HepG2 (cell line): ENCODE measurements around the gene DDX6. TPM values are rescaled to one million over a fixed set of nuclear protein-coding genes. Genes with fewer than 3 reads are reported as not detected.
A peak's percentile ranks its signal among the peaks of the same experiment; 100 is the strongest.
"Not testable (repeated sequence)": the region's sequence is repeated elsewhere in the genome, so short reads cannot be mapped to it uniquely, and the experiment has no call there.

Source experiments
- ATAC-seq: fragments of 200-7000 bp; cut with Tn5 transposase; 3 replicates; pipeline ENCODE4 v1.9.1; 2020; ENCODE audit warnings: mild to moderate bottlenecking, moderate library complexity
- BruUV-seq: library from RNA; stranded (reverse); fragments of 400-500 nt; replicated peaks from 2 replicates; lab custom pipeline; 2021; lab: Mats Ljungman, UMichigan
- CTCF ChIA-PET: fragments of 300-600 bp; formaldehyde crosslinking; extraction: SDS; loops from one replicate; lab custom pipeline; 2021; ENCODE audit warnings: low total read pairs, inconsistent platforms, low intra/inter-chr PET ratio; lab: Yijun Ruan, JAX
- POLR2A ChIA-PET: fragments of 350-600 bp; sonication (Branson Sonifier 250); formaldehyde crosslinking; loops from one replicate; lab custom pipeline; 2020; ENCODE audit warnings: antibody characterized with exemption, inconsistent platforms; lab: Yijun Ruan, JAX
- DNase-seq: peaks from one replicate; pipeline ENCODE4 v3.0.0-alpha.2; 2015; ENCODE audit warnings: low spot score
- FAIRE-seq: peaks from 3 replicates; lab custom pipeline; 2011; peaks lifted over from hg19 to GRCh38; lab: Jason Lieb, UNC
- H2AFZ ChIP-seq: one replicate; pipeline ENCODE4 v1.6.1; 2011; ENCODE audit warnings: low read length, inconsistent platforms
- H3K27ac ChIP-seq: fragments of 300-600 bp; 3 replicates; pipeline ENCODE4 v1.8.0; 2011; ENCODE audit warnings: mixed run types, mild to moderate bottlenecking, mixed read lengths, low read length, inconsistent platforms; ENCODE audit not compliant: insufficient read depth; ENCODE audit errors: extremely low read length
- H3K27me3 ChIP-seq, 2 experiments: fragments of 200-600 bp in 1 of 2; 2 replicates in 1 of 2; 3 replicates in 1 of 2; pipeline versions ENCODE4 v1.6.0 to v1.8.0; 2011; ENCODE audit warnings: low read length in 2 of 2, mild to moderate bottlenecking in 2 of 2, moderate library complexity in 2 of 2, inconsistent platforms in 1 of 2; ENCODE audit not compliant: insufficient read depth in 2 of 2, control insufficient read depth in 1 of 2
- H3K36me3 ChIP-seq, 2 experiments: fragments of 200-600 bp in 1 of 2; replicated peaks in 1 of 2; 2 replicates in 1 of 2; 3 replicates in 1 of 2; pipeline versions ENCODE4 v1.5.1 to v1.8.0; 2011; ENCODE audit warnings: low read length in 2 of 2, inconsistent platforms in 1 of 2; ENCODE audit not compliant: insufficient read depth in 2 of 2, control insufficient read depth in 1 of 2
- H3K4me1 ChIP-seq: 2 replicates; pipeline ENCODE4 v1.5.1; 2012; ENCODE audit warnings: low read length, inconsistent platforms; ENCODE audit not compliant: insufficient read depth
- H3K4me2 ChIP-seq: 2 replicates; pipeline ENCODE4 v1.6.0; 2011; ENCODE audit warnings: low read depth, low read length, inconsistent platforms
- H3K4me3 ChIP-seq, 3 experiments: fragments of 200-600 bp in 1 of 3; sonication (generic), shearing (Covaris generic) in 1 of 3; replicated peaks in 1 of 3; 2 replicates each; pipeline ENCODE4 v1.5.1; 2011 to 2016; ENCODE audit warnings: low read length in 3 of 3, inconsistent platforms in 2 of 3, low read depth in 2 of 3, mild to moderate bottlenecking in 2 of 3, control low read depth in 1 of 3, mixed read lengths in 1 of 3; ENCODE audit not compliant: insufficient read depth in 1 of 3
- H3K79me2 ChIP-seq: one replicate; pipeline ENCODE4 v1.6.1; 2011; ENCODE audit warnings: low read length, inconsistent platforms; ENCODE audit not compliant: insufficient read depth
- H3K9ac ChIP-seq: 2 replicates; pipeline ENCODE4 v1.6.0; 2011; ENCODE audit warnings: mild to moderate bottlenecking, low read depth, low read length, inconsistent platforms; ENCODE audit not compliant: insufficient read depth
- H3K9me3 ChIP-seq: 2 replicates; pipeline ENCODE4 v1.5.1; 2012; ENCODE audit warnings: mild to moderate bottlenecking, low read length
- H4K20me1 ChIP-seq: 2 replicates; pipeline ENCODE4 v1.6.0; 2011; ENCODE audit warnings: inconsistent platforms, mild to moderate bottlenecking, low read length, moderate library complexity; ENCODE audit not compliant: insufficient read depth
- ARHGAP35 ChIP-seq: sonication (generic); formaldehyde crosslinking; IDR thresholded peaks from 2 replicates; pipeline ENCODE4 v1.9.0; 2022; ENCODE audit warnings: mild to moderate bottlenecking, inconsistent platforms, moderate library complexity, missing genetic modification reagents, borderline replicate concordance
- KDM1A ChIP-seq: IDR thresholded peaks from 2 replicates; pipeline ENCODE4 v1.6.1; 2016; ENCODE audit warnings: missing compliant biosample characterization
- TOE1 ChIP-seq: sonication (generic); formaldehyde crosslinking; IDR thresholded peaks from 2 replicates; pipeline ENCODE4 v1.4.0; 2020; ENCODE audit warnings: mild to moderate bottlenecking, missing genetic modification reagents
- ZFP82 ChIP-seq: sonication (generic); formaldehyde crosslinking; IDR thresholded peaks from 2 replicates; pipeline ENCODE4 v1.5.1; 2020; ENCODE audit warnings: mild to moderate bottlenecking, missing genetic modification reagents, borderline replicate concordance
- ZNF121 ChIP-seq: sonication (generic); formaldehyde crosslinking; IDR thresholded peaks from 2 replicates; pipeline ENCODE4 v1.5.0; 2020; ENCODE audit warnings: mild to moderate bottlenecking, missing genetic modification reagents
- WGBS: methylation state at CpG from one replicate; pipeline ENCODE4 v1.1.6; 2017; ENCODE audit warnings: low lambda C conversion rate; 5-methylcytosine and 5-hydroxymethylcytosine counted together
- in situ Hi-C: cut with HindIII; loops from 2 replicates; pipeline ENCODE4 v1.10.0; 2017; ENCODE audit warnings: low pct_unique_long_range_greater_than_20kb; ENCODE audit not compliant: extremely low pct_ligation_motif_present
- intact Hi-C: fragments of 100-400 bp; cut with micrococcal nuclease; formaldehyde crosslinking; loops from one replicate; pipeline ENCODE4 v1.10.0; 2022; ENCODE audit not compliant: unreplicated experiment
- polyA plus RNA-seq, 8 experiments: library from polyadenylated mRNA; depleted of rRNA in 3 of 8; stranded (reverse) in 7 of 8; unstranded in 1 of 8; fragments of >200 nt; fragmentation: Illumina TruSeq in 4 of 8; extraction: Trizol in 4 of 8; gene quantifications; 2 replicates each; pipeline versions ENCODE4 v1.2.1 to v1.2.3, GENCODE V29; 2011 to 2016; ENCODE audit warnings: low read depth in 4 of 8, missing spikeins in 1 of 8, mixed read lengths in 1 of 8; ENCODE audit not compliant: insufficient read depth in 1 of 8
- total RNA-seq, 5 experiments: library from RNA; depleted of rRNA; stranded (reverse); fragments of >200 nt; fragmentation: Illumina TruSeq; extraction: Trizol; gene quantifications; 2 replicates each; pipeline ENCODE4 v1.2.3, GENCODE V29; 2016; ENCODE audit warnings: low read depth in 1 of 5
- TF ChIP-seq, protein P1 (sequence below): IDR thresholded peaks from 2 replicates; pipeline ENCODE4 v1.4.0; 2020; ENCODE audit warnings: mild to moderate bottlenecking, missing genetic modification reagents

DDX6 gene
- total and polyA plus RNA-seq, 2 of the 13 experiments (the other 11 are each of a cell fraction or from before 2014, with no cell fraction given): 20.9 to 59.2 TPM

- intact Hi-C loops (no loop called here), in situ Hi-C loops (no loop called here)
- ChIA-PET POLR2A (interaction anchor here (1.4 kb wide), 1 partner anchor 25 kb away, joined by 3 read pairs; the partner anchor contains the start of gene DDX6), CTCF (no interaction called here)
- Histone ChIP-seq H3K27ac (no peak overlapping the region), H3K9me3 (no peaks in the 10 kb centered on the region), H3K4me1 (peaks cover 28% of the 10 kb centered on the region), H3K79me2 (peaks cover 29% of the 10 kb centered on the region), H3K27me3 (no peaks in the 10 kb centered on the region), H3K4me2 (no peak overlapping the region), H3K9ac (no peak overlapping the region), H2AFZ (no peak overlapping the region), H3K4me3 (no peak overlapping the region), H4K20me1 (peaks cover 9% of the 10 kb centered on the region; the same call in 1 of the 2 replicates), H3K36me3 (peaks cover 11 to 64% of the 10 kb centered on the region in 2 experiments)
- WGBS: 94% methylated on average over 4 of the region's 4 CpGs
- no peak for FAIRE-seq
- ATAC-seq: no peak
- no TSS peak for BruUV-seq
- DNase-seq: no peak
- peak; percentile 66; the same call in 1 of the 2 replicates for TF ChIP-seq ZNF121 (CRISPR knock-in tag)
- no peak for TF ChIP-seq KDM1A (CRISPR knock-in tag)
- no peak for TF ChIP-seq TOE1 (CRISPR knock-in tag)
- no peak for TF ChIP-seq ARHGAP35 (CRISPR knock-in tag)
- TF ChIP-seq, protein P1, sequence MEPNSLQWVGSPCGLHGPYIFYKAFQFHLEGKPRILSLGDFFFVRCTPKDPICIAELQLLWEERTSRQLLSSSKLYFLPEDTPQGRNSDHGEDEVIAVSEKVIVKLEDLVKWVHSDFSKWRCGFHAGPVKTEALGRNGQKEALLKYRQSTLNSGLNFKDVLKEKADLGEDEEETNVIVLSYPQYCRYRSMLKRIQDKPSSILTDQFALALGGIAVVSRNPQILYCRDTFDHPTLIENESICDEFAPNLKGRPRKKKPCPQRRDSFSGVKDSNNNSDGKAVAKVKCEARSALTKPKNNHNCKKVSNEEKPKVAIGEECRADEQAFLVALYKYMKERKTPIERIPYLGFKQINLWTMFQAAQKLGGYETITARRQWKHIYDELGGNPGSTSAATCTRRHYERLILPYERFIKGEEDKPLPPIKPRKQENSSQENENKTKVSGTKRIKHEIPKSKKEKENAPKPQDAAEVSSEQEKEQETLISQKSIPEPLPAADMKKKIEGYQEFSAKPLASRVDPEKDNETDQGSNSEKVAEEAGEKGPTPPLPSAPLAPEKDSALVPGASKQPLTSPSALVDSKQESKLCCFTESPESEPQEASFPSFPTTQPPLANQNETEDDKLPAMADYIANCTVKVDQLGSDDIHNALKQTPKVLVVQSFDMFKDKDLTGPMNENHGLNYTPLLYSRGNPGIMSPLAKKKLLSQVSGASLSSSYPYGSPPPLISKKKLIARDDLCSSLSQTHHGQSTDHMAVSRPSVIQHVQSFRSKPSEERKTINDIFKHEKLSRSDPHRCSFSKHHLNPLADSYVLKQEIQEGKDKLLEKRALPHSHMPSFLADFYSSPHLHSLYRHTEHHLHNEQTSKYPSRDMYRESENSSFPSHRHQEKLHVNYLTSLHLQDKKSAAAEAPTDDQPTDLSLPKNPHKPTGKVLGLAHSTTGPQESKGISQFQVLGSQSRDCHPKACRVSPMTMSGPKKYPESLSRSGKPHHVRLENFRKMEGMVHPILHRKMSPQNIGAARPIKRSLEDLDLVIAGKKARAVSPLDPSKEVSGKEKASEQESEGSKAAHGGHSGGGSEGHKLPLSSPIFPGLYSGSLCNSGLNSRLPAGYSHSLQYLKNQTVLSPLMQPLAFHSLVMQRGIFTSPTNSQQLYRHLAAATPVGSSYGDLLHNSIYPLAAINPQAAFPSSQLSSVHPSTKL (CRISPR knock-in tag): no peak
- TF ChIP-seq ZFP82 (CRISPR knock-in tag): no peak
Measured at GRCh38 chr11:118766035-118766434, 24.9 kb downstream of the DDX6 start.

GRCh38 chr11:118765095-118765691 is 25.8 kb downstream of the DDX6 start:
- H3K4me3 ChIP-seq, H2AFZ ChIP-seq, ATAC-seq, H3K27ac ChIP-seq, H3K4me2 ChIP-seq, CTCF ChIA-PET, H3K9me3 ChIP-seq, FAIRE-seq, POLR2A ChIA-PET, H4K20me1 ChIP-seq, DNase-seq, BruUV-seq, intact Hi-C loops, in situ Hi-C loops, H3K27me3 ChIP-seq, H3K9ac ChIP-seq: not testable (repeated sequence)
- WGBS: 95% methylated on average over 6 of the region's 6 CpGs
- H3K4me1 ChIP-seq: peaks cover 19% of the 10 kb centered on the region
- H3K36me3 ChIP-seq: peaks cover 13 to 66% of the 10 kb centered on the region in 2 experiments
- H3K79me2 ChIP-seq: peaks cover 22% of the 10 kb centered on the region
